Endodermal cell (in vitro differentiated cells): ENCODE results near the gene ZSCAN18. TPM values are rescaled to one million over a fixed set of nuclear protein-coding genes. Genes with fewer than 3 reads are reported as not detected.

Source experiments
- DNase-seq: peaks from one replicate; pipeline ENCODE4 v3.0.0-alpha.2; 2017
- H3K27ac ChIP-seq: 2 replicates; pipeline ENCODE4 v1.5.1; 2013; ENCODE audit warnings: mild to moderate bottlenecking, low read depth, low read length, moderate library complexity
- H3K27me3 ChIP-seq: 2 replicates; pipeline ENCODE4 v1.6.1; 2013; ENCODE audit warnings: mild to moderate bottlenecking, low read length, moderate library complexity; ENCODE audit not compliant: insufficient read depth, control insufficient read depth, poor library complexity, severe bottlenecking
- H3K36me3 ChIP-seq: 2 replicates; pipeline ENCODE4 v1.7.0; 2013; ENCODE audit warnings: mild to moderate bottlenecking, low read length, moderate library complexity; ENCODE audit not compliant: control insufficient read depth, insufficient read depth
- H3K4me1 ChIP-seq: one replicate; pipeline ENCODE4 v1.7.0; 2013; ENCODE audit warnings: low read length; ENCODE audit not compliant: control insufficient read depth, insufficient read depth
- H3K4me3 ChIP-seq: 2 replicates; pipeline ENCODE4 v1.5.1; 2013; ENCODE audit warnings: mild to moderate bottlenecking, low read length, moderate library complexity
- H3K9ac ChIP-seq: 2 replicates; pipeline ENCODE4 v1.6.1; 2013; ENCODE audit warnings: mild to moderate bottlenecking, low read length, moderate library complexity; ENCODE audit not compliant: poor library complexity, severe bottlenecking; ENCODE audit errors: extremely low read depth
- H3K9me3 ChIP-seq: 2 replicates; pipeline ENCODE4 v1.6.1; 2013; ENCODE audit warnings: mild to moderate bottlenecking, low read length, moderate library complexity; ENCODE audit not compliant: control insufficient read depth
- H3K27ac Mint-ChIP-seq: 2 replicates; pipeline ENCODE4 v1.8.0; 2020; ENCODE audit warnings: mixed read lengths
- H3K27me3 Mint-ChIP-seq: 2 replicates; pipeline ENCODE4 v1.8.0; 2021; ENCODE audit warnings: mild to moderate bottlenecking, mixed read lengths; ENCODE audit not compliant: insufficient read depth
- H3K36me3 Mint-ChIP-seq: 2 replicates; pipeline ENCODE4 v1.8.0; 2020; ENCODE audit warnings: low read depth, mixed read lengths
- H3K4me1 Mint-ChIP-seq: 2 replicates; pipeline ENCODE4 v1.8.0; 2020; ENCODE audit warnings: mixed read lengths
- H3K4me3 Mint-ChIP-seq: 2 replicates; pipeline ENCODE4 v1.8.0; 2020; ENCODE audit warnings: mild to moderate bottlenecking, moderate library complexity, mixed read lengths
- H3K9me3 Mint-ChIP-seq: 2 replicates; pipeline ENCODE4 v1.8.0; 2020; ENCODE audit warnings: mild to moderate bottlenecking, mixed read lengths
- WGBS, 2 experiments: methylation state at CpG; one replicate each; pipeline versions ENCODE4 v1.1.5 to v1.1.7; 2013; ENCODE audit warnings: missing lambda C conversion rate in 2 of 2, mixed read lengths in 1 of 2; ENCODE audit not compliant: insufficient coverage in 1 of 2, insufficient read length in 1 of 2; 5-methylcytosine and 5-hydroxymethylcytosine counted together
- total RNA-seq, 2 donors: library from RNA; stranded (reverse); fragmentation: NEBNext Ultra II Directional in 1 of 2; extraction: Animal tissue kit (Norgen Biotek cat#: 25700) in 1 of 2; gene quantifications; 2 replicates in 1 of 2; 3 replicates in 1 of 2; pipeline ENCODE4 v1.2.1, GENCODE V29; 2021
- TF ChIP-seq, protein P1 (sequence below): fragments of 200-600 bp; sonication (generic); conservative IDR thresholded peaks from 2 replicates; pipeline ENCODE4 v1.5.0; 2021; ENCODE audit warnings: antibody characterized with exemption, mild to moderate bottlenecking

The ZSCAN18 gene
- total RNA-seq, 2 donors from 2014 or later, result 68.2 to 112 TPM

DNA sequence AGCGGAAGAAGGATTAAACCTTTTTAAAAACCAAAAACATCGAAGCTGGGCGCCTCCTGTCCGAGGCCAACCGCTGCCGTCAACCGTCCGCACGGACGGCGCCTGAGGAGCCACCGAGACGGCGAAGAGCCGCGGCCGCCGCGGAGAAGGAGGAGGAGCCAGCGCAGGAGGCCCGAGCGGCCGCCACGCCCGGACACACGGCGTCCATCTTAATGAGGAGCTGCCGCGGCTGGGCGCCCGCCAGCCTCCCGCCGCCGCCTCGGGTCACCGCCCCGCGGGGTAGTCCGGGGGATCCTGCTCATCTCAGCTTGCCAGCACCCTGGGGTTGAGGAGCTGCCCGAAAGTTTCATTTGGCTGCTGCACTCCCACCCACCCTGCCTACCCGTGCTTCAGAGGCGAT, 53.6 kb downstream of the ZSCAN18 start:
- H3K36me3 Mint-ChIP-seq, result peaks cover 6% of the 10 kb centered on the region
- H3K27me3 ChIP-seq, result no peaks in the 10 kb centered on the region
- peaks cover 7% of the 10 kb centered on the region for H3K9me3 ChIP-seq
- H3K27ac Mint-ChIP-seq, result no peak overlapping the region
- H3K27ac ChIP-seq, result no peak overlapping the region
- 91 to 95% methylated on average over 21 to 42 of the region's 42 CpGs for WGBS, 2 experiments
- no peak overlapping the region for H3K4me3 Mint-ChIP-seq
- peaks cover 51% of the 10 kb centered on the region for H3K27me3 Mint-ChIP-seq
- no peaks in the 10 kb centered on the region for H3K36me3 ChIP-seq
- DNase-seq, result no peak
- H3K9ac ChIP-seq, result no peak overlapping the region
- H3K4me1 Mint-ChIP-seq, result no peaks in the 10 kb centered on the region
- TF ChIP-seq, protein P1, sequence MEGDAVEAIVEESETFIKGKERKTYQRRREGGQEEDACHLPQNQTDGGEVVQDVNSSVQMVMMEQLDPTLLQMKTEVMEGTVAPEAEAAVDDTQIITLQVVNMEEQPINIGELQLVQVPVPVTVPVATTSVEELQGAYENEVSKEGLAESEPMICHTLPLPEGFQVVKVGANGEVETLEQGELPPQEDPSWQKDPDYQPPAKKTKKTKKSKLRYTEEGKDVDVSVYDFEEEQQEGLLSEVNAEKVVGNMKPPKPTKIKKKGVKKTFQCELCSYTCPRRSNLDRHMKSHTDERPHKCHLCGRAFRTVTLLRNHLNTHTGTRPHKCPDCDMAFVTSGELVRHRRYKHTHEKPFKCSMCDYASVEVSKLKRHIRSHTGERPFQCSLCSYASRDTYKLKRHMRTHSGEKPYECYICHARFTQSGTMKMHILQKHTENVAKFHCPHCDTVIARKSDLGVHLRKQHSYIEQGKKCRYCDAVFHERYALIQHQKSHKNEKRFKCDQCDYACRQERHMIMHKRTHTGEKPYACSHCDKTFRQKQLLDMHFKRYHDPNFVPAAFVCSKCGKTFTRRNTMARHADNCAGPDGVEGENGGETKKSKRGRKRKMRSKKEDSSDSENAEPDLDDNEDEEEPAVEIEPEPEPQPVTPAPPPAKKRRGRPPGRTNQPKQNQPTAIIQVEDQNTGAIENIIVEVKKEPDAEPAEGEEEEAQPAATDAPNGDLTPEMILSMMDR, result no peak
- no peaks in the 10 kb centered on the region for H3K4me1 ChIP-seq
- peaks cover 85% of the 10 kb centered on the region for H3K9me3 Mint-ChIP-seq
- no peak overlapping the region for H3K4me3 ChIP-seq

GRCh38 chr19:58042495-58043340, 55.3 kb downstream of the ZSCAN18 start:
- no peak overlapping the region for H3K4me3 ChIP-seq
- DNase-seq, result peak; percentile 87
- H3K27me3 ChIP-seq, result no peaks in the 10 kb centered on the region
- no peaks in the 10 kb centered on the region for H3K4me1 ChIP-seq
- peaks cover 2% of the 10 kb centered on the region for H3K36me3 Mint-ChIP-seq
- WGBS, 2 experiments, result 69 to 85% methylated on average over 37 to 53 of the region's 54 CpGs
- H3K27ac ChIP-seq, result no peak overlapping the region
- H3K36me3 ChIP-seq, result no peaks in the 10 kb centered on the region
- TF ChIP-seq, protein P1, result peak; percentile 70
- no peak overlapping the region for H3K27ac Mint-ChIP-seq
- H3K9ac ChIP-seq, result no peak overlapping the region
- no peaks in the 10 kb centered on the region for H3K4me1 Mint-ChIP-seq
- H3K9me3 ChIP-seq, result no peaks in the 10 kb centered on the region
- H3K27me3 Mint-ChIP-seq, result peaks cover 50% of the 10 kb centered on the region
- H3K4me3 Mint-ChIP-seq, result no peak overlapping the region
- peaks cover 77% of the 10 kb centered on the region for H3K9me3 Mint-ChIP-seq

- Histone ChIP-seq H3K27me3 (no peaks in the 10 kb centered on the region), H3K4me1 (no peaks in the 10 kb centered on the region), H3K36me3 (no peaks in the 10 kb centered on the region), H3K27ac (no peak overlapping the region), H3K4me3 (no peak overlapping the region), H3K9ac (no peak overlapping the region), H3K9me3 (no peaks in the 10 kb centered on the region)
- H3K4me3 Mint-ChIP-seq, result no peak overlapping the region
- H3K27ac Mint-ChIP-seq, result no peak overlapping the region
- DNase-seq, result no peak
- WGBS, 2 experiments, result 80 to 87% methylated on average over 17 to 21 of the region's 21 CpGs
- H3K9me3 Mint-ChIP-seq, result peaks cover 74% of the 10 kb centered on the region
- H3K4me1 Mint-ChIP-seq, result no peaks in the 10 kb centered on the region
- peaks cover 42% of the 10 kb centered on the region for H3K27me3 Mint-ChIP-seq
- TF ChIP-seq, protein P1, result no peak
- H3K36me3 Mint-ChIP-seq, result peaks cover 9% of the 10 kb centered on the region
These were observed 57.1 kb downstream of the ZSCAN18 start for GRCh38 chr19:58040751-58041525.
